Ovary (tissue), 3 donors: ENCODE measurements around the gene SLC12A3.

Experiments used
- EP300 ChIP-seq: sonication (generic); formaldehyde crosslinking; IDR thresholded peaks from one replicate; pipeline ENCODE4 v1.6.1; 2017; ENCODE audit warnings: antibody characterized with exemption
- POLR2A ChIP-seq: fragments of 450-650 bp; IDR thresholded peaks from one replicate; pipeline ENCODE4 v1.6.1; 2017; ENCODE audit warnings: antibody characterized with exemption, mild to moderate bottlenecking, moderate library complexity
- TF ChIP-seq, protein P1 (sequence below), 3 donors: fragments of 450-650 bp in 2 of 3; fragments of 200-600 bp in 1 of 3; IDR thresholded peaks; one replicate each; pipeline versions ENCODE4 v1.5.1 to v1.8.0; 2016 to 2022; ENCODE audit warnings: antibody characterized with exemption in 3 of 3, mild to moderate bottlenecking in 1 of 3
- donor health status: DM: no; HTN: no; CAD: no.

DNA sequence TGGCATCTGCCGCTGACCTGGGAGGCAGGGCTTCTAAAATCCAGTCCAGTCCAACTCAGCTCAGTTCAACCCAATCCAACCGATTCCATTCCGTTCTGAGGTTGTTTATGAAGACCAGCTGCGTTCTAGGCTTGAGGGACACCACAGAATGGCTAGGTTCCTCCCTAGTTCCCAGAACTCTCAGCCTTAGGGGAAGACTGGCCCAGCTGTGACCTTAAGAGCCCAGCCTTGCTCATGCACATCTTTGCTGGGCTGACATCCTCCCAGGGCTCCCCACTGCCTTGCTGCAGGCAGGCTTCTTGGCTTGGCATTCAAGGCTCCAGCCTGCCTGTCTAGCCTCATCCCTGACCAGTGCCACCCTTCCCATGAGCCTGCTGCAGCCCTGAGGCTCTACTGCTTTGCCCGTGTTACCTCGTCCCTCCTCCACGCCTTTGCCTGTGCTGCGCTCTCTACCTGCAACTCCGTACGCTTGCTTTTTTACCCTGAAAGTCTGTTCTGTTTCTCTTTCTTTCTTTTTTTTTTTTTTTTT lies 7.9 kb downstream of the SLC12A3 start:
- TF ChIP-seq, protein P1, sequence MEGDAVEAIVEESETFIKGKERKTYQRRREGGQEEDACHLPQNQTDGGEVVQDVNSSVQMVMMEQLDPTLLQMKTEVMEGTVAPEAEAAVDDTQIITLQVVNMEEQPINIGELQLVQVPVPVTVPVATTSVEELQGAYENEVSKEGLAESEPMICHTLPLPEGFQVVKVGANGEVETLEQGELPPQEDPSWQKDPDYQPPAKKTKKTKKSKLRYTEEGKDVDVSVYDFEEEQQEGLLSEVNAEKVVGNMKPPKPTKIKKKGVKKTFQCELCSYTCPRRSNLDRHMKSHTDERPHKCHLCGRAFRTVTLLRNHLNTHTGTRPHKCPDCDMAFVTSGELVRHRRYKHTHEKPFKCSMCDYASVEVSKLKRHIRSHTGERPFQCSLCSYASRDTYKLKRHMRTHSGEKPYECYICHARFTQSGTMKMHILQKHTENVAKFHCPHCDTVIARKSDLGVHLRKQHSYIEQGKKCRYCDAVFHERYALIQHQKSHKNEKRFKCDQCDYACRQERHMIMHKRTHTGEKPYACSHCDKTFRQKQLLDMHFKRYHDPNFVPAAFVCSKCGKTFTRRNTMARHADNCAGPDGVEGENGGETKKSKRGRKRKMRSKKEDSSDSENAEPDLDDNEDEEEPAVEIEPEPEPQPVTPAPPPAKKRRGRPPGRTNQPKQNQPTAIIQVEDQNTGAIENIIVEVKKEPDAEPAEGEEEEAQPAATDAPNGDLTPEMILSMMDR (IDR thresholded peaks at IDR 0.05) = no peak
- no peak for TF ChIP-seq POLR2A
- no peak for TF ChIP-seq EP300
